Gastrocnemius medialis (tissue), 4 donors: ENCODE results near the gene MOB1A. TPM values are rescaled to one million over a fixed set of nuclear protein-coding genes. Genes with fewer than 3 reads are reported as not detected.

Experiments
- ATAC-seq, 2 donors: fragments of 150-250 bp; one replicate each; pipeline ENCODE4 v1.9.1; 2016
- DNase-seq, 2 donors: peaks; one replicate each; pipeline ENCODE4 v3.0.0-alpha.2; 2019
- H3K27ac ChIP-seq, 4 donors: fragments of 200-600 bp; sonication (generic); 1 replicate in 1 of 4; 2 replicates in 3 of 4; pipeline ENCODE4 v1.5.1; 2016 to 2018; ENCODE audit warnings: mild to moderate bottlenecking in 2 of 4, moderate library complexity in 1 of 4
- H3K27me3 ChIP-seq, 3 donors: fragments of 200-600 bp; sonication (generic) in 2 of 3; 1 replicate in 1 of 3; 2 replicates in 2 of 3; pipeline versions ENCODE4 v1.5.1 to v1.6.0; 2016 to 2019; ENCODE audit warnings: mild to moderate bottlenecking in 1 of 3, moderate library complexity in 1 of 3
- H3K36me3 ChIP-seq, 2 donors: fragments of 200-600 bp; sonication (generic) in 1 of 2; one replicate each; pipeline ENCODE4 v1.5.1; 2017 to 2018
- H3K4me1 ChIP-seq, 2 donors: fragments of 200-600 bp; sonication (generic) in 1 of 2; one replicate each; pipeline ENCODE4 v1.5.1; 2016 to 2017; ENCODE audit warnings: mild to moderate bottlenecking in 2 of 2
- H3K4me3 ChIP-seq, 4 donors: fragments of 200-600 bp; sonication (generic) in 3 of 4; 1 replicate in 1 of 4; 2 replicates in 3 of 4; pipeline ENCODE4 v1.5.1; 2016 to 2019; ENCODE audit warnings: mild to moderate bottlenecking in 2 of 4
- H3K9me3 ChIP-seq, 3 donors: fragments of 200-600 bp; sonication (generic) in 2 of 3; 1 replicate in 1 of 3; 2 replicates in 2 of 3; pipeline ENCODE4 v1.5.1; 2016 to 2019
- CTCF ChIP-seq, 5 experiments: fragments of 450-650 bp in 3 of 5; fragments of 200-600 bp in 2 of 5; sonication (generic) in 2 of 5; IDR thresholded peaks in 4 of 5; conservative IDR thresholded peaks in 1 of 5; 1 replicate in 4 of 5; 2 replicates in 1 of 5; pipeline ENCODE4 v1.5.1; 2016 to 2019; ENCODE audit warnings: antibody characterized with exemption in 5 of 5, mild to moderate bottlenecking in 3 of 5, moderate library complexity in 3 of 5
- POLR2A ChIP-seq, 2 donors: fragments of 450-650 bp; IDR thresholded peaks; one replicate each; pipeline ENCODE4 v1.6.1; 2017; ENCODE audit warnings: antibody characterized with exemption in 2 of 2, mild to moderate bottlenecking in 2 of 2, moderate library complexity in 2 of 2
- in situ Hi-C, 4 donors: fragments of 200-750 bp; cut with MboI; loops; one replicate each; pipeline versions ENCODE4 v1.15.0 to v1.8.0; 2017; ENCODE audit warnings: low sequenced_read_pairs in 4 of 4
- intact Hi-C: fragments of 100-400 bp; cut with DNase I; formaldehyde crosslinking; loops from one replicate; pipeline ENCODE4 v1.15.1; 2023; ENCODE audit warnings: low total_unique reads
- total RNA-seq, 4 donors: library from RNA; depleted of rRNA; stranded (reverse); fragments of >200 nt; gene quantifications; one replicate each; pipeline versions ENCODE4 v1.1.0 to v1.2.3, GENCODE V29; 2016

Gene MOB1A
- total RNA-seq, 4 donors from 2014 or later, result 19.9 to 44.3 (median 35.5) TPM

- TF ChIP-seq POLR2A (IDR thresholded peaks at IDR 0.05) (no peak), CTCF (IDR thresholded peaks at IDR 0.05 in 4 of 5, conservative IDR thresholded peaks at IDR 0.05 in 1 of 5) (no peak)
- Histone ChIP-seq H3K4me1 (peaks cover 43 to 45% of the 10 kb centered on the region in 2 donors), H3K4me3 (no peak overlapping the region), H3K36me3 (peaks cover 0 to 31% of the 10 kb centered on the region in 2 donors), H3K27ac (peak overlapping the region; percentile 65 to 89 (median 82)), H3K9me3 (no peaks in the 10 kb centered on the region), H3K27me3 (no peaks in the 10 kb centered on the region)
- ATAC-seq (peak in 1 of 2 donors; percentile 27), DNase-seq (no peak)
- in situ Hi-C loops, result no loop called here
- intact Hi-C loops, result no loop called here
These were observed 26.9 kb upstream of the MOB1A start for GRCh38 chr2:74205596-74205995.

- Histone ChIP-seq H3K4me1 (peaks cover 46 to 50% of the 10 kb centered on the region in 2 donors), H3K36me3 (peaks cover 0 to 26% of the 10 kb centered on the region in 2 donors), H3K9me3 (no peaks in the 10 kb centered on the region), H3K27ac (peak overlapping the region; percentile 65 to 89 (median 82)), H3K4me3 (no peak overlapping the region), H3K27me3 (no peaks in the 10 kb centered on the region)
- DNase-seq (no peak), ATAC-seq (no peak)
- intact Hi-C loops, result no loop called here
- in situ Hi-C loops, result no loop called here
- no peak for TF ChIP-seq POLR2A (IDR thresholded peaks at IDR 0.05)
- no peak for TF ChIP-seq CTCF (IDR thresholded peaks at IDR 0.05 in 4 of 5, conservative IDR thresholded peaks at IDR 0.05 in 1 of 5)
These were observed 26.4 kb upstream of the MOB1A start for GRCh38 chr2:74205113-74205512.

DNA sequence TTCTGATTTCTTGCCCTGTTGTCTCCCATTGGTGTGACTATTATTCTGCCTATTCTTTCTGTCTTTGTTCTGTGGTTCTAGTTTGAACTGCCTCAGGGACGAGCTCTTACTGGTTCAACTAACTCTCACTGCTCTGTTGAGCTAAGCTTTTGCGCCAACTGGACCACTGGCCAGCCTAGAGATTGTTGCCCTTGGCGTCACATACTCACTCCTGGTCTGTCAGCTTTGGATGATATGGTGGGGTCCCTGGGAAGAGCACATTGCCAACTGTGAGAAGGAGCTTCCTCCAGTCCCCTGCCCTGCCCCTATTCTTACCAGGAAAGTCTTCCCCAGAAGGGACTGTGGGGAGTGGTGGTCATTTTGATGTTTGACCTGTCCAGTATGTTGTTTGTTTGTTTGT lies 25.8 kb upstream of the MOB1A start:
- DNase-seq (no peak), ATAC-seq (no peak)
- H3K4me1 ChIP-seq, result peaks cover 50 to 56% of the 10 kb centered on the region in 2 donors
- TF ChIP-seq CTCF (IDR thresholded peaks at IDR 0.05 in 4 of 5, conservative IDR thresholded peaks at IDR 0.05 in 1 of 5) (no peak), POLR2A (IDR thresholded peaks at IDR 0.05) (no peak)
- no peak overlapping the region for H3K4me3 ChIP-seq
- in situ Hi-C loops, result no loop called here
- H3K27ac ChIP-seq, result peak overlapping the region; percentile 65 to 89 (median 82)
- no peaks in the 10 kb centered on the region for H3K9me3 ChIP-seq
- peaks cover 0 to 19% of the 10 kb centered on the region in 2 donors for H3K36me3 ChIP-seq
- intact Hi-C loops, result no loop called here
- no peaks in the 10 kb centered on the region for H3K27me3 ChIP-seq

GRCh38 chr2:74201596-74201995 lies 22.9 kb upstream of the MOB1A start:
- intact Hi-C loops, result no loop called here
- Histone ChIP-seq H3K36me3 (no peaks in the 10 kb centered on the region), H3K27me3 (no peaks in the 10 kb centered on the region), H3K9me3 (no peaks in the 10 kb centered on the region), H3K4me3 (peak overlapping the region in 3 of 4 donors; percentile 12 to 78 (median 24)), H3K4me1 (peaks cover 52 to 56% of the 10 kb centered on the region in 2 donors), H3K27ac (peak overlapping the region; percentile 77 to 93 (median 88))
- in situ Hi-C loops, result no loop called here
- ATAC-seq (peak; percentile 83 to 88), DNase-seq (peak in 1 of 2 donors; percentile 20)
- TF ChIP-seq CTCF (IDR thresholded peaks at IDR 0.05 in 4 of 5, conservative IDR thresholded peaks at IDR 0.05 in 1 of 5), result no peak

DNA sequence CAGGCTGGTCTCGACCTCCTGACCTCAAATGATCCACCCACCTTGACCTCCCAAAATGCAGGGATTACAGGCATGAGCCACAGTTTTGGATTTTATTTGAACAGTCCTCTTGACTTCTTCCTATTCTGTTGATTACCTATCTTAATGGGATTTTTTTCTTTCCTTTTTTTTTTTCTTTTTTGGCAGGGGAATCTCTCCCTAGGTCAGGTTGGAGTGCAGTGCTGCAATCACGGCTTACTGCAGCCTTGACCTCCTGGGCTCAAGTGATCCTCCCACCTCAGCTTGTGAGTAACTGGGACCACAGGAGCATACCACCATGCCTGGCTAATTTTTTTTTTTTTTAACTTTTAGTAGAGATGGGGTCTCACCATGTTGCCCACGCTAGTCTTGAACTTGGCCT lies 22.5 kb upstream of the MOB1A start:
- peak overlapping the region in 3 of 4 donors; percentile 12 to 78 (median 24) for H3K4me3 ChIP-seq
- DNase-seq (no peak), ATAC-seq (no peak)
- TF ChIP-seq POLR2A (IDR thresholded peaks at IDR 0.05) (no peak), CTCF (IDR thresholded peaks at IDR 0.05 in 4 of 5, conservative IDR thresholded peaks at IDR 0.05 in 1 of 5) (no peak)
- in situ Hi-C loops, result no loop called here
- H3K27me3 ChIP-seq, result no peaks in the 10 kb centered on the region
- H3K36me3 ChIP-seq, result no peaks in the 10 kb centered on the region
- peaks cover 48 to 52% of the 10 kb centered on the region in 2 donors for H3K4me1 ChIP-seq
- no peaks in the 10 kb centered on the region for H3K9me3 ChIP-seq
- peak overlapping the region; percentile 77 to 93 (median 88) for H3K27ac ChIP-seq
- intact Hi-C loops, result no loop called here
